HFFc6 (cell line): Measurements from ENCODE around the gene NPM1. TPM values are rescaled to one million over a fixed set of nuclear protein-coding genes. Genes with fewer than 3 reads are reported as not detected.

Experiments
- DNase-seq: peaks from one replicate; pipeline ENCODE4 v3.0.0-alpha.2; 2018
- H3K27ac Mint-ChIP-seq: 2 replicates; pipeline ENCODE4 v1.8.0; 2020; ENCODE audit warnings: mild to moderate bottlenecking, mixed read lengths
- H3K27me3 Mint-ChIP-seq: 2 replicates; pipeline ENCODE4 v1.8.0; 2021; ENCODE audit warnings: mild to moderate bottlenecking, moderate library complexity, mixed read lengths; ENCODE audit not compliant: insufficient read depth
- H3K36me3 Mint-ChIP-seq: 2 replicates; pipeline ENCODE4 v1.8.0; 2021; ENCODE audit warnings: low read depth, mixed read lengths
- H3K4me1 Mint-ChIP-seq: 2 replicates; pipeline ENCODE4 v1.8.0; 2020; ENCODE audit warnings: low read depth, mixed read lengths
- H3K4me3 Mint-ChIP-seq: 2 replicates; pipeline ENCODE4 v1.8.0; 2020; ENCODE audit warnings: mild to moderate bottlenecking, moderate library complexity, mixed read lengths
- H3K9me3 Mint-ChIP-seq: 2 replicates; pipeline ENCODE4 v1.8.0; 2020; ENCODE audit warnings: mild to moderate bottlenecking, mixed read lengths
- total RNA-seq, 6 experiments: library from RNA; stranded (reverse); fragmentation: NEBNext Ultra II Directional; extraction: Animal tissue kit (Norgen Biotek cat#: 25700); gene quantifications; 2 replicates in 1 of 6; 3 replicates in 5 of 6; pipeline ENCODE4 v1.2.3, GENCODE V29; 2021
- TF ChIP-seq, protein P1 (sequence below): fragments of 200-600 bp; sonication (generic); IDR thresholded peaks from 2 replicates; pipeline ENCODE4 v1.5.0; 2021; ENCODE audit warnings: antibody characterized with exemption, mild to moderate bottlenecking

Gene NPM1
- total RNA-seq, 6 experiments from 2014 or later: 1,557 to 2,328 (median 1,897) TPM

DNA sequence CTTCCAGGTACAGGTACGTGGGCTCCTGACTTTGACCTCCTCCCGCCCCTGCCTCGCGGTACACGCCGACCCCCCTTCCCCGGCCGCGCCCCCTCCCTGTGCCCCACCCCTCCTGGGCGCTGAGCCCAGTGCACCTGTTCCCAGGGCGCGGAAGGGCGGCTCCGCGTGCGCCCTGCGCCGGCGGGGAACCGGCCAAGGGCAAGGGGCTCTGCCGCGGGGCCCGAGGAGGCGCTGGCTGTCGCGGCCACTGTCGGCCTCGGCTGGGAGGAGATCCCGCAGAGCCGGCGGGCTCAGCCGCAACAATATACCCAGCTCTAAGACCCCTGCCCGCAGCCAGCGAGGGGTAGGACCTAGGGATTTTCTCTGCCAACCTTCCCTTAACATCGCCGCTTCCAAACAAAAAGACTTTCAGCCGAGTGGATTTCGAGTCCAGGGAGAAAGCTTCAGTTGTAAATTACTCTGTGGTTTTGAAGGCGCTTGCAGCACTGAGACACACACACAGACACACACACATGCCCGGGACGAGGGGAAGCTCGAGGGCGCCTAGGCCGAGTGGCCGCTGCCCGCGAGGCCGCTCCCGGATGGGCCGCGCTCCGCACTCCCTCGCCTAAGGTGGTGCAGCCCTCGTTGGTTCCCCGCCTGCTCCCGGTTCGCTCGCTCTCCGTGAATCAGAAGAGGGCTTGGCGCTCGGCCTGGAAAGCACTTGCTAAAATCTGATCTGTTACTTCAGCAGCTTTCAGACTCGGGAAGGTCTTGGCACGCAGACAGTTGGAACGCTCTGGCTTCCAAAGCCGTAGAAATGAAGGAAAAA, 33.0 kb downstream of the NPM1 start:
- Mint-ChIP-seq H3K27ac (no peak overlapping the region), H3K9me3 (no peaks in the 10 kb centered on the region), H3K27me3 (no peaks in the 10 kb centered on the region; the same call in 1 of the 2 replicates), H3K4me3 (peak overlapping the region; percentile 57), H3K36me3 (no peaks in the 10 kb centered on the region), H3K4me1 (peaks cover 13% of the 10 kb centered on the region)
- TF ChIP-seq, protein P1, sequence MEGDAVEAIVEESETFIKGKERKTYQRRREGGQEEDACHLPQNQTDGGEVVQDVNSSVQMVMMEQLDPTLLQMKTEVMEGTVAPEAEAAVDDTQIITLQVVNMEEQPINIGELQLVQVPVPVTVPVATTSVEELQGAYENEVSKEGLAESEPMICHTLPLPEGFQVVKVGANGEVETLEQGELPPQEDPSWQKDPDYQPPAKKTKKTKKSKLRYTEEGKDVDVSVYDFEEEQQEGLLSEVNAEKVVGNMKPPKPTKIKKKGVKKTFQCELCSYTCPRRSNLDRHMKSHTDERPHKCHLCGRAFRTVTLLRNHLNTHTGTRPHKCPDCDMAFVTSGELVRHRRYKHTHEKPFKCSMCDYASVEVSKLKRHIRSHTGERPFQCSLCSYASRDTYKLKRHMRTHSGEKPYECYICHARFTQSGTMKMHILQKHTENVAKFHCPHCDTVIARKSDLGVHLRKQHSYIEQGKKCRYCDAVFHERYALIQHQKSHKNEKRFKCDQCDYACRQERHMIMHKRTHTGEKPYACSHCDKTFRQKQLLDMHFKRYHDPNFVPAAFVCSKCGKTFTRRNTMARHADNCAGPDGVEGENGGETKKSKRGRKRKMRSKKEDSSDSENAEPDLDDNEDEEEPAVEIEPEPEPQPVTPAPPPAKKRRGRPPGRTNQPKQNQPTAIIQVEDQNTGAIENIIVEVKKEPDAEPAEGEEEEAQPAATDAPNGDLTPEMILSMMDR: no peak
- DNase-seq: peak; percentile 74

DNA sequence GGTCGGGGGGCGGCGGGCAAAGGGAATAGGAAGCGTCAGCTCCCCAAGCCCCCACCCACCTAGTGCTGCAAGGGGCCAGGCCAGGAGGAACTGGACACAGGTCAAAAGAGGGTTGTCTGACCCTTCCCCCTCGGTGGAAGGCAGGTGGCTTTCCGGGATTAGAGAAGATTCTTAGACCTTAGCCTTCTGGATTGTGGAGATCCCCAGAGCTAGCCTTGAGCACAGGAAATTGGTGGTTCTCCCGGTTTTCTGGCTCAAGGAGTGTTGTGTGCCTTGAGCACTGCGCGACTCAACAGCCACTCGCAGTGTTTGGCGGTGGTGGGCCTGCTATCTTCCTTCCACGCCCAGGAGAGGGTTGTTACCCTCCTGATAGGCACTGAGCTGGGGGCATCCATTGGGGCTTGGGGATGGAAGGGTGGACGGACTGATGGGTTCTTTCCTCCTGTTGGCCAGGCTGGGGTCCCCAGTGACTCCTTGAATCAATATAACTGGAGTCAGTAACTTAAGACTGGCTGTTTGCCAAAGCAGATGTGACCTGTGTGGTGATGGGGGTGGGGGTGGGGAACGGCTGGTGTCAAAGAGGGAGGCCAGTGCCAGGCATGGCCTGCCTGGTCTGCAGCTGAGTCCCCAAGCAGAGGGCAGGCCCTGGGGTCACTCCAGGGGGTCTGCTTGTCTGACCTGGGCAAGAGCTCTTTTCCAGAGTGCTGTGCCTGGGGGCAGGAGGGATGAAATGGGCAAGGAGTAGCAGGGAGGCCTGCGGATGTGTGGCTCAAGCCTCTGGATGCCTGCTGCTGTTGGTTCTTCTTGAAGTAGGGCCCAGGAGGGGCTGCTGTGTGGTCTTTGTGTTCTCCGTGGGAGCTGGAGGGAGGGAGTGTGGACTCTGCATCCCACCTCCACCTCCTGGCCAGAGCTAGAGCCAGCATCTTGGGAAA, 33.9 kb downstream of the NPM1 start:
- H3K9me3 Mint-ChIP-seq: no peaks in the 10 kb centered on the region
- H3K36me3 Mint-ChIP-seq: no peaks in the 10 kb centered on the region
- peak overlapping the region; percentile 27; the same call in 1 of the 2 replicates for H3K4me3 Mint-ChIP-seq
- H3K27ac Mint-ChIP-seq: no peak overlapping the region
- TF ChIP-seq, protein P1: no peak
- peaks cover 13% of the 10 kb centered on the region for H3K4me1 Mint-ChIP-seq
- H3K27me3 Mint-ChIP-seq: no peaks in the 10 kb centered on the region
- DNase-seq: no peak

DNA sequence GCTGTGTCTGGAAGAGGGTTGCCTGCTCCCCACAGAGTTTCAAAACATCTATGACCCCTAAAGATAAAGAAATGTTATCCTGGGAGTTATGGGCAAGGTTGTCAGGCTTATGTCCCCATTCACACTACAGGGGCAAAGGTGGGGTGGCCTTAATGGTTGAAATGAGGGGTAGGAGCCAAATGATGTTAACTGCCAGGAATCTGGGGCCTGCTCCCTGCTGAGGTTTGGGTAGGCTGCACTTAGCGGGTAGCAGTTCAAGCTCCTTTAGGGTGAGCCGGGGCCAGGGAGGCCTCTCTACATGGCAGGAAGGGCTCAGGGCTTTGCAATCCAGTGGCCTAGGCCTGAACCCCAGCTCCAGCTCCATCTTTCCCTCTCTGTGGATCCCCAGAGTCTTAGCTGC, 34.8 kb downstream of the NPM1 start:
- Mint-ChIP-seq H3K4me3 (no peak overlapping the region), H3K4me1 (peaks cover 13% of the 10 kb centered on the region), H3K9me3 (no peaks in the 10 kb centered on the region), H3K27ac (no peak overlapping the region), H3K36me3 (no peaks in the 10 kb centered on the region), H3K27me3 (no peaks in the 10 kb centered on the region)
- no peak for DNase-seq
- TF ChIP-seq, protein P1: no peak

DNA sequence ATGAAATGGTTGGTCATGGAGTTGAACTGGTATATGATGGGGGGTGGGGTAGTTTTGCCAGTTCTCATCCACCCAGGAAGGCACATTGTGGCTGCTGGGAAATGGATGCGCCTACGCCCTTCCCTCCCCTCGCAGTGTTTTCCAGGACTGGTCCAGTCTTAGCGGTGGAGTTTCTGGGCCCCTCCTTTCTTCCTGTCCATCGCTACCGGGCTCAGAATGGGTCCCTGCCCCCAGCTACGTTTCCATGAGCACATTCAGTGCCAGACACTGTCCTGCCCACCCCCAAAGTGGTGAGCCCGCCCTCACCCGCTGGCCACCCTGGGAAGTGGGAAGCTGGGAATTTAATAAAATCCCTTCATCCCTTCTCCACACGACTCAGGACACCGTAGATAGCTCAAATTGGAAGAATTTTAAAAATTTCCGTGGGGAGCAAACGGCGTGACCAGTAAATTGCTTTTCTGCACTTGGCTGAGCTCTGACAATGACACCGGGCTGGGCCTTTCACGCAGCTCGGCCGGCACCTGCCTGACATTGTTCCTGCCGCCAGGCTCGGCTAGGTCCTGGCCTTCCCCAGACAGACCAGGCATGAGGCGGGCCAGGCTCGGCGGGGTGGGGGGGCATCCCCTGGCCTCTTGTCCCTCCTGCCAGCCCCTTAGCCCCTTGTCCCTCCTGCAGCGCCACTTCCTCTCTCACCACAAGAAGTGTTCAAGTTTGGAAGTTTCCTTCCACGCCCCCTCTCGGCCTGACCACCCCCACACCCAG, 35.4 kb downstream of the NPM1 start:
- H3K4me1 Mint-ChIP-seq: peaks cover 13% of the 10 kb centered on the region
- DNase-seq: no peak
- H3K36me3 Mint-ChIP-seq: no peaks in the 10 kb centered on the region
- no peak overlapping the region for H3K4me3 Mint-ChIP-seq
- H3K27me3 Mint-ChIP-seq: no peaks in the 10 kb centered on the region
- TF ChIP-seq, protein P1: no peak
- no peaks in the 10 kb centered on the region for H3K9me3 Mint-ChIP-seq
- no peak overlapping the region for H3K27ac Mint-ChIP-seq

DNA sequence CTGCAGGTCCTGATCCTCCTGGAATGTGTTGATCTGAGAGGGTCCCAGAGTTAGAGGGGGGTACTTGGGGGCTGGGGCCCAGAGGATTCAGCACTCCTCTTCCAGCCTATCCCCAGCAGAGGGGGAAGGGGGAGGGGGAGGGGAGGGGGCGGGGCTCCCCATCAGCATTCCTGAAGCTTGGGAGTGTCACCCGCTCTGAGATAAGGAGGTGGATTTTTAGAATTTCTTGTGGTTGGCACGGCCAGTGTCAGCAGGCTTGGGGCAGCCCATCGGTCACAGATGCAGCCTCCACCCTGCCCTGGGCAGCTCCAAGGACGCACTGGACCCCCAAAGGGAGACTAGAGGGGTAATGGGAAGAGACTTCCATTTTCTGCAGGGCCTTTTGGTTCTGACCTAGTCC, 37.1 kb downstream of the NPM1 start:
- no peak for DNase-seq
- peaks cover 7% of the 10 kb centered on the region for H3K4me1 Mint-ChIP-seq

More for the DNA sequence above, 37.1 kb downstream of the NPM1 start:
- Mint-ChIP-seq H3K36me3 (no peaks in the 10 kb centered on the region), H3K27ac (no peak overlapping the region), H3K27me3 (peaks cover 2% of the 10 kb centered on the region), H3K4me3 (no peak overlapping the region), H3K9me3 (no peaks in the 10 kb centered on the region)
- TF ChIP-seq, protein P1: no peak
